GM23338 (cell line): ENCODE data around the gene ITGB1BP1. TPM values are rescaled to one million over a fixed set of nuclear protein-coding genes. Genes with fewer than 3 reads are reported as not detected.

Experiments
- polyA plus RNA-seq: library from polyadenylated mRNA; unstranded; fragments of >200 nt; fragmentation: Nextera tagmentation; extraction: Ambion mirVana; gene quantifications from 2 replicates; pipeline ENCODE4 v1.2.1, GENCODE V29; 2016
- total RNA-seq: library from RNA; depleted of rRNA; stranded (reverse); fragments of >200 nt; shearing (Covaris generic); gene quantifications from 2 replicates; pipeline ENCODE4 v1.2.3, GENCODE V29; 2014; rRNA removed

Gene ITGB1BP1
- total and polyA plus RNA-seq, 2 experiments from 2014 or later = 29.1 to 63.5 TPM

Other genes starting within 250 kb of the ITGB1BP1 start
- gene ASAP2, start 216.7 kb downstream of the ITGB1BP1 start, total RNA-seq = 15.6 and 16.5 TPM in 2 replicates
- 2.6 and 3.2 TPM in 2 replicates for gene ASAP2, start 216.7 kb downstream of the ITGB1BP1 start, polyA plus RNA-seq
- 105 and 123 TPM in 2 replicates for gene CPSF3, start 126 bp upstream of the ITGB1BP1 start, total RNA-seq
- gene CPSF3, start 126 bp upstream of the ITGB1BP1 start, polyA plus RNA-seq = 74.9 and 77.1 TPM in 2 replicates
- gene IAH1, start 51.0 kb upstream of the ITGB1BP1 start, total RNA-seq = 12.7 and 13.3 TPM in 2 replicates
- gene IAH1, start 51.0 kb upstream of the ITGB1BP1 start, polyA plus RNA-seq = 33.7 and 35.0 TPM in 2 replicates
- 23.5 and 24.7 TPM in 2 replicates for gene ADAM17, start 132.3 kb upstream of the ITGB1BP1 start, total RNA-seq
- 6.1 and 8.3 TPM in 2 replicates for gene ADAM17, start 132.3 kb upstream of the ITGB1BP1 start, polyA plus RNA-seq
- 464 and 490 TPM in 2 replicates for gene YWHAQ, start 207.5 kb upstream of the ITGB1BP1 start, total RNA-seq
- gene YWHAQ, start 207.5 kb upstream of the ITGB1BP1 start, polyA plus RNA-seq = 248 and 295 TPM in 2 replicates